Neutrophil (primary cell): Measurements from ENCODE around the gene LCA5.

Source experiments
- H3K27ac ChIP-seq: fragments of 200-600 bp; sonication (generic); 2 replicates; pipeline ENCODE4 v1.5.1; 2016; ENCODE audit warnings: mild to moderate bottlenecking, moderate library complexity
- H3K27me3 ChIP-seq: fragments of 200-600 bp; sonication (generic); 2 replicates; pipeline ENCODE4 v1.6.0; 2016; ENCODE audit warnings: mild to moderate bottlenecking
- H3K36me3 ChIP-seq: fragments of 200-600 bp; sonication (generic); 2 replicates; pipeline ENCODE4 v1.5.1; 2017
- H3K4me1 ChIP-seq, 2 experiments: fragments of 200-600 bp in 1 of 2; sonication (generic) in 1 of 2; 1 replicate in 1 of 2; 2 replicates in 1 of 2; pipeline versions ENCODE4 v1.5.1 to v1.6.1; 2013 to 2016; ENCODE audit warnings: low read depth in 1 of 2, low read length in 1 of 2, mild to moderate bottlenecking in 1 of 2, moderate library complexity in 1 of 2; ENCODE audit not compliant: control insufficient read depth in 1 of 2, insufficient read depth in 1 of 2
- H3K4me3 ChIP-seq, 2 experiments: fragments of 200-600 bp in 1 of 2; sonication (generic) in 1 of 2; 1 replicate in 1 of 2; 2 replicates in 1 of 2; pipeline ENCODE4 v1.5.1; 2013 to 2016; ENCODE audit warnings: low read depth in 1 of 2, low read length in 1 of 2, mild to moderate bottlenecking in 1 of 2, moderate library complexity in 1 of 2
- H3K9me3 ChIP-seq: fragments of 200-600 bp; sonication (generic); 2 replicates; pipeline ENCODE4 v1.5.1; 2016
- CTCF ChIP-seq: fragments of 200-600 bp; sonication (generic); IDR thresholded peaks from 2 replicates; pipeline ENCODE4 v1.5.1; 2016; ENCODE audit warnings: antibody characterized with exemption

Gene LCA5

GRCh38 chr6:79544939-79545450 is 7.8 kb upstream of the LCA5 start:
- Histone ChIP-seq H3K4me3 (no peak overlapping the region), H3K9me3 (no peaks in the 10 kb centered on the region), H3K27ac (no peak overlapping the region), H3K36me3 (no peaks in the 10 kb centered on the region), H3K27me3 (no peaks in the 10 kb centered on the region), H3K4me1 (no peaks in the 10 kb centered on the region)
- TF ChIP-seq CTCF, result no peak

GRCh38 chr6:79544299-79544927 is 7.2 kb upstream of the LCA5 start:
- Histone ChIP-seq H3K27ac (no peak overlapping the region), H3K36me3 (no peaks in the 10 kb centered on the region), H3K4me3 (no peak overlapping the region), H3K27me3 (no peaks in the 10 kb centered on the region), H3K9me3 (no peaks in the 10 kb centered on the region), H3K4me1 (no peaks in the 10 kb centered on the region)
- no peak for TF ChIP-seq CTCF

DNA sequence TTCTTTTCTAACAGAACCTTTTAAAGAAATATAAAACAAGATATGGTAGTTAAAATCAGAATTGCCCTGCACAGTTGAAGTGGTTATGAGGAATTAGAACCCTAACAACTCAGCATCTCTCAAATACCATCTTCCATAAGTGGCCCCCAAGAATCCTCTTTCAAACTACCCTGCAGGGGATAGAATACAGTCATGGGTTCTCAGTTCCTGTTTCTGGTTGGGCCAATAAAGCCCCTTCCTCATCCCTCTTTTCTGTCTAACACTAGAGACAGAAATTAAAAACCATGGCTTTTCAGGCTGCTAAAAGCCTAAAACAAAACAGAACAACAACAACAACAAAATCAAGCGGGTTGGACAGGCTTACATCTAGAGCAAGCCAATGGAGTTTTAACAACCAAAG is 6.7 kb upstream of the LCA5 start:
- Histone ChIP-seq H3K27me3 (peaks cover under 1% of the 10 kb centered on the region), H3K36me3 (no peaks in the 10 kb centered on the region), H3K9me3 (no peaks in the 10 kb centered on the region), H3K27ac (no peak overlapping the region), H3K4me3 (no peak overlapping the region), H3K4me1 (no peaks in the 10 kb centered on the region)
- TF ChIP-seq CTCF, result no peak

DNA sequence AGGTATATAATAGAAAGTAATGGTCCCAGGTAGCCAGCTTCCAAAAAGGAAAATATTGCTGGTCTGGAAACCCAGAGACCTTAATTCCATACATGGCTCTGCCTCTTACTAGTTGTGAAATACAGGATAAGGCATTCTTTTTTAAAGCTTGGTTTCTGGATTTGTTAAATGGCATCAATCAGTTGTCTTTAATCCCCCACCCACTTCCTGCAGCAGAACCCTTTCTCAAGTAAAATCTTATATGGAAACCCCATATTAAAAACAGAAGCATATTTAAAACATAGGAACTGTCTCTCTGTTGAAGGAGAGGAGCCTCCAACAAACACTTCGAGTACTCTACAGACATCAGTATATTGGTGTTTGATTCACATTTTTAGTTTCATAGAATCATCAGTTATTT is 6.2 kb upstream of the LCA5 start:
- Histone ChIP-seq H3K4me1 (peaks cover 0 to under 1% of the 10 kb centered on the region in 2 experiments), H3K36me3 (no peaks in the 10 kb centered on the region), H3K27me3 (peaks cover 5% of the 10 kb centered on the region), H3K27ac (no peak overlapping the region), H3K4me3 (no peak overlapping the region), H3K9me3 (no peaks in the 10 kb centered on the region)
- TF ChIP-seq CTCF, result no peak

- no peaks in the 10 kb centered on the region for H3K9me3 ChIP-seq
- H3K27me3 ChIP-seq, result peaks cover 48% of the 10 kb centered on the region
- H3K36me3 ChIP-seq, result no peaks in the 10 kb centered on the region
- no peak for TF ChIP-seq CTCF
- H3K27ac ChIP-seq, result no peak overlapping the region
- H3K4me1 ChIP-seq, result peaks cover 12 to 19% of the 10 kb centered on the region in 2 experiments
- peak overlapping the region; percentile 63 to 69 for H3K4me3 ChIP-seq
Observed at GRCh38 chr6:79538106-79538971, 1.1 kb upstream of the LCA5 start.
